HG02642 (cell line): ENCODE data around the gene CCDC102B.
"Not testable (repeated sequence)": the region's sequence is repeated elsewhere in the genome, so short reads cannot be mapped to it uniquely, and the experiment has no call there.

ENCODE experiments used
- ATAC-seq: cut with Tn5 transposase; IDR thresholded peaks from one replicate; pipeline ENCODE4 v1.9.1; 2021; ENCODE audit warnings: mild to moderate bottlenecking; ENCODE audit not compliant: unreplicated experiment, poor library complexity

The CCDC102B gene

DNA sequence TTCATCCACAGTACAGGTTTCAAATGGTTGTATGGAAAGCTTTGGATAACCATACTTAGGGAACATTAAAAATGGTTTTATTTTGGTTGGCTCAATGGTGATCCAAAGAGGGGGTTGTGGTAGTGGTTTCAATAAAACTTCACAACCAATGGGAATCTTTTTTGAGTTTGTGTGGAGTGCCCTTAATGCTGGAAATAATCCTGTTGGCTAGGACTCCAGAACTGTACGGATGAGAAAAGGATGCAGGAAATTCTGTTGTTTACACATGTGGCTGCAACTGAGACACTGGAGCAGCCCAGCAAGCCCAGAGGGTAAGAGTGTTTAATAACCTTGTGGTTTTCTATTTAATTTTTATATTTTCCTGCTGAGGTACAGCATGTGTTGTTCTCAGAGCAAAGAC is at the start of gene CCDC102B:
CCDC102B (plus strand) TSS at position 210 of the 400 bp plus-strand sequence. CDS start 38,684 bp downstream, outside the sequence.
- no peak for ATAC-seq

DNA sequence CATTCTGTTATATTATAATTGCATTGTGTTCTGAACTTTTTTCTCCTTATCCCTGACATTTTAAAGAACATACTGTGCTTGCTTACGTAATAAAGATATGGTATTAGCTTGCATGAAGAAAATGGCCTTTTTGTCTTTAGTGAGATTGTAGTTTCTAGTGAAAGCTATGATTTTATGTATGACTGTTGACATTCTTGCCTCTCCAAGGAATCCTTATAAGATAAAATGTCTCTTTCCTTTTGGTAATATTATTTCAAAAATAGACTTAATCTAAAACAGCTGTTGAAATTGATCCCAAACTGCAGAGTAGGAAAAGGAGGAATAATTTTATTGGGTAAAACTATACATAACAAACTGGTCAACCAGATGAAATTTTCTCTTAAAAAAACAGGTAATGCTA is 40.8 kb upstream of the CCDC102B start:
- no peak for ATAC-seq

GRCh38 chr18:68759308-68759707 is 38.6 kb upstream of the CCDC102B start:
- ATAC-seq: no peak

- no peak for ATAC-seq
Observed at GRCh38 chr18:68763083-68763482, 34.8 kb upstream of the CCDC102B start.

GRCh38 chr18:68764016-68764415 is 33.9 kb upstream of the CCDC102B start:
- ATAC-seq: no peak

DNA sequence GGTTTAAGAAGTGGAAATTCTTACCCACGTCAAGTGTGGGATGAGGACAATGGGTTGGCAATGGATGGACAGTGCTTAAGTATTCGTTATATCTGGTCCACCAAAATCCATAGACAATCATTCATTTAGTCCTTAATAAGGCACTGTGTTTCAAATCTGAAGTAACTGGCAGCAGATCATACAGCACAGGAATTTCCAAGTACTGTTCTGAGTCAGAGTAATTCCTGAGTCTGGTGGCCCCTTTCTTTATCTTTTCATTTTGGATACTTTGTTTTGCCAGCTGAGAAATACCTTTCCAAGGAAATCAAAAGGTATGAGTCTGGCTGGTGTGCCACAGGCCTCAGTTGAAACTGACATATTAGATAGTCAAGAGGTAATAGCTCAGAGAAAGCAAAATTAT is 31.4 kb upstream of the CCDC102B start:
- ATAC-seq: no peak

- no peak for ATAC-seq
Observed at GRCh38 chr18:68769461-68769860, 28.4 kb upstream of the CCDC102B start.

GRCh38 chr18:68772268-68772667 is 25.6 kb upstream of the CCDC102B start:
- ATAC-seq: no peak

- ATAC-seq: no peak
Observed at GRCh38 chr18:68778280-68778886, 19.5 kb upstream of the CCDC102B start.

- no peak for ATAC-seq
Observed at GRCh38 chr18:68779169-68779568, 18.7 kb upstream of the CCDC102B start.

- no peak for ATAC-seq
Observed at GRCh38 chr18:68780802-68781635, 16.9 kb upstream of the CCDC102B start.

GRCh38 chr18:68783506-68783905 is 14.4 kb upstream of the CCDC102B start:
- no peak for ATAC-seq

- no peak for ATAC-seq
Observed at GRCh38 chr18:68784071-68784470, 13.8 kb upstream of the CCDC102B start.

DNA sequence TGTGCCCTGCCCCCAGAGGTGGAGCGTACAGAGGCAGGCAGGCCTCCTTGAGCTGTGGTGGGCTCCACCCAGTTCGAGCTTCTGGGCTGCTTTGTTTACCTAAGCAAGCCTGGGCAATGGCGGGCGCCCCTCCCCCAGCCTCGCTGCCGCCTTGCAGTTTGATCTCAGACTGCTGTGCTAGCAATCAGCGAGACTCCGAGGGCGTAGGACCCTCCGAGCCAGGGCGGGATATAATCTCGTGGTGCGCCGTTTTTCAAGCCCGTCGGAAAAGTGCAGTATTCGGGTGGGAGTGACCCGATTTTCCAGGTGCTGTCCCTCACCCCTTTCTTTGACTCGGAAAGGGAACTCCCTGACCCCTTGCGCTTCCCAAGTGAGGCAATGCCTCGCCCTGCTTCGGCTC is 7.6 kb upstream of the CCDC102B start:
- not testable (repeated sequence) for ATAC-seq

DNA sequence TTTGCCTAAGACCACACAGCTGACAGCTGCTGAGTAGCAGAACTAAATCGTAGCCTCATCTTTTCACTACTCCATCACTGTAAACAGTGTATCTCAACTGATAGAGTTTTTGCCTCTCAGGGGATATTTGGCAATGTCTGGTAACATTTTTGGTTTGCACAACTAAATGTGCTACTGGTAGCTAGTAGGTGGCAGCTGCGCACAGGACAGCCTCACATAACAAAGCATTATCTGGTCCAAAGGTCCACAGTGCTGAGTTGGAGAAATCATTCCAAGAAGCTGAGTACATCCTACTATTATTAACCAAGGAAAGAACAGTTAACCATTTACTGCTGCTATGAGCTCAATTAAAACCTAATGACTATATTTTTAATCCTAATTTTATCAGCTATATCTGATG is 6.1 kb upstream of the CCDC102B start:
- ATAC-seq: no peak

- ATAC-seq: no peak
Observed at GRCh38 chr18:68793951-68794350, 3.9 kb upstream of the CCDC102B start.

DNA sequence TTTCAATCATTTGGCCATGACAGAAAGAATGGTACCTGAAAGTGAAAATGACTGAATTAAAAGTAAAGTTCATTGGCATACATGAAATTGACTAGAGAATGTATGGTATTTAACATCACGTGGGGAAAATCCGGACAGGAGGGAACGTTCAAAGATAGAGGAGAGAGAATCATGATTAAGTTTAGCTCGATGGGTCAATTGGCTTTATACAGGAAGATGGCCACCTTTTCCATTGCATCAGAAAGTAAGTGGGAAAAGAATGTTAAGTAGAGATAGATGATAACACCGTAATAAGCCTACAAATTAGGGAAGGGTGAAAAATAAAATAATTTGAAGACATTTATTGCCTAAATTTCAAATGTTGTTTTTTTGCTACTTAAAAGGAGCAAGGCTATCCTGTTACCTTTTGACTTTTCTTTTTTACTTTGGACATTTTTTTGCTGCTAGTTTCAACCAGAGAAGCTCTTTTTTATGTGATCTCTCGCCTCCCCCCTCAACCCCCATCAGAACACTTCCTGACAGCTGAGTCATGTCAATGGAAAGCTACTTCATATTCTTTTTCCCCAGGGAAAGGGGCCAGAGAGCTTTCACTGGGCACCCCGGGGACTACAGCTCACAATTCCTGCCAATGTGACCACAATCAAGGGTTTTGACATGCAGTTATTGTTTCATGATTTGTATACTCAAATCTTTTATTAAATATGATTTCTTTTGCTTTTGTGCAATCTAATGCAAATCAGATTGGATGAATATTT is 767 bp upstream of the CCDC102B start:
- ATAC-seq: no peak

DNA sequence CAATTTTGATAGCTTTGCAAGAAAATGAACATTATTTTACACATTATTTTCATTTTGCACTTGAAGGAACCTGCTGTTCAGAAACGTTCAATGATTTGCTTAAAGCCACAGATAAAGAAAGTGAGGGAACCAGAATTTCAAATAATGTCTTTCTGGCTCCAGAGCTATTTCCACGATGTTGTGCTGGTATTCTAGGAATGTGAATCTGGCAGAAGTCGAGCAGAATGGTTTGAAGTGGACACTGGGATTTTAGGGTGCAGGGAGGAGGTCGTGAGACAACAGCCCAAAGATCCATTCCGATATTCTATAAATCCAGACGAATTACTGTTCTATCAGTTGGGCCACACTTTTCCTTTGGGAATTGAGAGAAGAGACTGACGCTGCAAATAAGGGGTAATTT is 2.2 kb downstream of the CCDC102B start:
- ATAC-seq: no peak

DNA sequence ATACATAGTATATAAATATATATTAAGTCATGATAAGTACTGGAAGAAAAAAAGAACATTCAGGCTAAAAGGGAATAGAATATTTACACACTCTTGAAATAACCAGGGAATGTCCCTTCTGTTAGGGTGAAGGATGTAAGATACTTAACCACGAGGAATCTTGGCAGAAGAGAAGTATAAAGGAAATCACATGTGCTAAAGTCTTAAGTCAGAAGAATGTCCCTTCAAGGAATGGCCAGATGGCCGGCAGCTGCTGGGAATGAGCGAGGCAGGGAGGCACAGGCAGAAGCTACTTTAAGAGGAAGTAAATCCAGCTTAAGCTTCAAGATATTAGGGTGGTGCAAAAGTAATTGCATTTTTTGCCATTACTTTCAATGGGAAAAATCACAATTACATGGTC is 5.5 kb downstream of the CCDC102B start:
- no peak for ATAC-seq

GRCh38 chr18:68817584-68817983 is 19.7 kb downstream of the CCDC102B start:
- no peak for ATAC-seq

- no peak for ATAC-seq
Observed at GRCh38 chr18:68818584-68818983, 20.7 kb downstream of the CCDC102B start.
